HEK293T (cell line): Measurements from ENCODE around the gene LRRTM4.
"Not testable (repeated sequence)": the region's sequence is repeated elsewhere in the genome, so short reads cannot be mapped to it uniquely, and the experiment has no call there.

Experiments
- CTCF ChIA-PET: fragments of 350-600 bp; formaldehyde crosslinking; extraction: SDS; loops from one replicate; lab custom pipeline; 2021; ENCODE audit warnings: antibody characterized with exemption, inconsistent platforms; lab: Yijun Ruan, JAX
- POLR2A ChIA-PET: fragments of 350-600 bp; formaldehyde crosslinking; extraction: SDS; loops from one replicate; lab custom pipeline; 2020; ENCODE audit warnings: antibody characterized with exemption, inconsistent platforms; lab: Yijun Ruan, JAX
- DNase-seq: peaks from one replicate; pipeline ENCODE4 v3.0.0; 2012; ENCODE audit warnings: mixed read lengths; ENCODE audit errors: extremely low spot score
- ARNT ChIP-seq: fragments of 450-650 bp; IDR thresholded peaks from 2 replicates; pipeline ENCODE4 v1.6.1; 2017; ENCODE audit warnings: mild to moderate bottlenecking
- BHLHE40 ChIP-seq: fragments of 450-650 bp; IDR thresholded peaks from 2 replicates; pipeline ENCODE4 v1.6.1; 2016; ENCODE audit warnings: mild to moderate bottlenecking, moderate library complexity, borderline replicate concordance
- CTBP1 ChIP-seq: fragments of 450-650 bp; IDR thresholded peaks from 2 replicates; pipeline ENCODE4 v1.6.1; 2016; ENCODE audit warnings: borderline replicate concordance
- ELF4 ChIP-seq: fragments of 450-650 bp; IDR thresholded peaks from 2 replicates; pipeline ENCODE4 v1.6.1; 2017; ENCODE audit warnings: antibody characterized with exemption
- FOXA1 ChIP-seq: fragments of 450-650 bp; IDR thresholded peaks from 2 replicates; pipeline ENCODE4 v1.6.1; 2016; ENCODE audit warnings: mild to moderate bottlenecking
- FOXK2 ChIP-seq: fragments of 450-650 bp; IDR thresholded peaks from 2 replicates; pipeline ENCODE4 v1.6.1; 2016; ENCODE audit warnings: mild to moderate bottlenecking
- FOXM1 ChIP-seq: fragments of 450-650 bp; IDR thresholded peaks from 2 replicates; pipeline ENCODE4 v1.6.1; 2017; ENCODE audit warnings: mild to moderate bottlenecking, borderline replicate concordance
- HDGF ChIP-seq: fragments of 450-650 bp; IDR thresholded peaks from 2 replicates; pipeline ENCODE4 v1.6.1; 2017; ENCODE audit warnings: antibody characterized with exemption, borderline replicate concordance
- L3MBTL2 ChIP-seq: fragments of 450-650 bp; conservative IDR thresholded peaks from 2 replicates; pipeline ENCODE4 v1.6.1; 2016; ENCODE audit warnings: mild to moderate bottlenecking
- LEF1 ChIP-seq: fragments of 450-650 bp; IDR thresholded peaks from 2 replicates; pipeline ENCODE4 v1.6.1; 2017; ENCODE audit warnings: mild to moderate bottlenecking, borderline replicate concordance
- NFRKB ChIP-seq: fragments of 450-650 bp; IDR thresholded peaks from 2 replicates; pipeline ENCODE4 v1.6.1; 2016; ENCODE audit warnings: mild to moderate bottlenecking, moderate library complexity
- PKNOX1 ChIP-seq: fragments of 450-650 bp; IDR thresholded peaks from 2 replicates; pipeline ENCODE4 v1.6.1; 2016
- SP1 ChIP-seq: fragments of 450-650 bp; IDR thresholded peaks from 2 replicates; pipeline ENCODE4 v1.6.1; 2017
- SUZ12 ChIP-seq: fragments of 450-650 bp; IDR thresholded peaks from 2 replicates; pipeline ENCODE4 v1.6.1; 2016; ENCODE audit warnings: mild to moderate bottlenecking
- TARDBP ChIP-seq: fragments of 450-650 bp; IDR thresholded peaks from 2 replicates; pipeline ENCODE4 v1.6.1; 2016
- ZNF384 ChIP-seq: fragments of 450-650 bp; IDR thresholded peaks from 2 replicates; pipeline ENCODE4 v1.6.1; 2016

Gene LRRTM4

GRCh38 chr2:77105008-77105407 is 417.2 kb downstream of the LRRTM4 start:
- TF ChIP-seq NFRKB (no peak), BHLHE40 (no peak), ZNF384 (no peak), ARNT (no peak), HDGF (no peak), ELF4 (no peak), SP1 (no peak), PKNOX1 (no peak), CTBP1 (no peak), SUZ12 (no peak), LEF1 (no peak)
- no peak for DNase-seq
- CTCF ChIA-PET, result no interaction called here
- POLR2A ChIA-PET, result no interaction called here

DNA sequence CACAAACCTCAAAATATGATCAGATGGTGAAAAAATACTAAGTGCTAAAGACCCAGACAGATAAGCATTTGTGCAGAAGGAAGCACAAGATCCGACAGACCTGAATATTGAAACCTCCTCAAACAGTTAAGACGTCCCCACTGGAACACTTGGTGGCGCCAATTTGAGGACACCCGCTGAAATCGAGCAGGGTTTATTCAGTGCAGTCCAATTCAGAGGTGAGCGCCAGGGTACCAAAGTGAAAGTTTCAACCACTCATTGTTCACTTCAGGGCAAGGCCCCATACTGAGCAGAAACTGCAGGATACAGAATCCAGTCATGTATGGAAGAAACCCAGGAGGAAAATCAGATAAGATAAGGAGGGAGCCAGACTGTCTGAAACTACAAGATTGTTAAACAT is 417.6 kb downstream of the LRRTM4 start:
- ChIA-PET CTCF (no interaction called here), POLR2A (interaction anchor here (0.7 kb wide), 1 partner anchor 45 kb away, joined by 3 read pairs; no protein-coding TSS in a partner anchor)
- no peak for TF ChIP-seq LEF1
- TF ChIP-seq SUZ12, result no peak
- TF ChIP-seq L3MBTL2, result no peak
- TF ChIP-seq PKNOX1, result no peak
- no peak for TF ChIP-seq CTBP1
- no peak for TF ChIP-seq FOXM1
- no peak for TF ChIP-seq ZNF384
- no peak for TF ChIP-seq ARNT
- TF ChIP-seq SP1, result no peak
- no peak for TF ChIP-seq NFRKB
- TF ChIP-seq FOXA1, result no peak
- TF ChIP-seq TARDBP, result no peak
- DNase-seq, result peak; percentile 42

DNA sequence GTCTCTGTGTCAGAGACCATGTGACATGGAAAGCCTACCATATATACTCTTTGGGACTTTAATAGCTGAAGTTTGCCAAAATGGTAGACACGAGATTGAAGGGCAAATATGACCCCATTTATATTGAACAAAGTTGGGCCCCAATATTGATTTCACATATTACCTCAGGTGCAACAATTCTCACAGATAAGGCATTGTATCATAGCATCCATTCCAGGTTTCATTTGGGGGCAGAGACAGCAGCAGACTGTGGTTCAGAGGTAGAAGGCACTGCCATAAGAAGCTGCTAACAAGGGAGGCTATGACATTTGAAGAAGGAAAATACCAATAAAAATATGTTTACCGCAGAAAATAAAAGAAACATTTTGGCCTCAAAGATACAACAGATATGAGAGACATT is 419.2 kb downstream of the LRRTM4 start:
- POLR2A ChIA-PET, result no interaction called here
- DNase-seq, result no peak
- TF ChIP-seq CTBP1 (no peak), TARDBP (no peak), NFRKB (no peak), SUZ12 (no peak), BHLHE40 (no peak)
- CTCF ChIA-PET, result no interaction called here

DNA sequence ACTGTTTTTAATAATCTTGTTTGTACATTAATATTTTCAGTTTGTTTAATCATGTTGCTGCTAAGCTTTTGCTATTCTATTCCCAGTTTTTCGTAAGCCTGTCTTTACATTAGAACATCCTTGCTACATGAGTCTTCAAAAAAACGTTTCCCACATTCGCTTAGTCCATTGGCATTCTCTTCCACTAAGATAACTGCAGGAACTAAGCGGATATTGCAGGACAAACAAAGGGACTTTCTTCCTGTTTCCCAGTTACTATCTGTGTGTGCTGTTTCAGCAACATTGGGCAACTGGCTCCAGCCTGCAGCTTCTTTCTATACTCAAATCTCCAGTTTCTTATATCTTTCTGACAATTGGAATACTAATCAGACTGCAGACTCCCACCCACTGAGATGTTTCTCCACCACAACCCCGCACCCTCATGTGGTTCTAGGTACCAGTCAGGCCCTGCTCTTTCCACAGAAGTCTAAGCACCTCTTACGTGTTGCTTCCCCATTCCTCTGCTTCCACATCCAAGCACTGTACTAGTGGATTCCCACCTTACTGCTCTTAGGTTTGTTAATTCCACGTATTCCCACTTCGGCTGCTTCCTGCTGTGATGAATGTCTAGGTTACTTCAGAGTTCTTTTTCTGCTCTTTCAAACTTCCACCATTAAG is 420.3 kb downstream of the LRRTM4 start:
- no peak for DNase-seq
- ChIA-PET POLR2A (no interaction called here), CTCF (interaction anchor here (0.6 kb wide), 1 partner anchor 1486 kb away, joined by 3 read pairs; no protein-coding TSS in a partner anchor)
- TF ChIP-seq ARNT (no peak), HDGF (no peak), FOXM1 (no peak), CTBP1 (no peak), BHLHE40 (no peak), LEF1 (no peak), FOXK2 (no peak)

- no peak for DNase-seq
- TF ChIP-seq TARDBP, result no peak
- TF ChIP-seq FOXK2, result no peak
- TF ChIP-seq FOXM1, result no peak
- no peak for TF ChIP-seq LEF1
- no peak for TF ChIP-seq PKNOX1
- no peak for TF ChIP-seq CTBP1
- TF ChIP-seq HDGF, result no peak
- TF ChIP-seq NFRKB, result no peak
- no peak for TF ChIP-seq FOXA1
- no peak for TF ChIP-seq ARNT
- TF ChIP-seq ZNF384, result no peak
- POLR2A ChIA-PET, result no interaction called here
- CTCF ChIA-PET, result no interaction called here
These were observed 422.2 kb downstream of the LRRTM4 start for GRCh38 chr2:77099961-77100360.

DNA sequence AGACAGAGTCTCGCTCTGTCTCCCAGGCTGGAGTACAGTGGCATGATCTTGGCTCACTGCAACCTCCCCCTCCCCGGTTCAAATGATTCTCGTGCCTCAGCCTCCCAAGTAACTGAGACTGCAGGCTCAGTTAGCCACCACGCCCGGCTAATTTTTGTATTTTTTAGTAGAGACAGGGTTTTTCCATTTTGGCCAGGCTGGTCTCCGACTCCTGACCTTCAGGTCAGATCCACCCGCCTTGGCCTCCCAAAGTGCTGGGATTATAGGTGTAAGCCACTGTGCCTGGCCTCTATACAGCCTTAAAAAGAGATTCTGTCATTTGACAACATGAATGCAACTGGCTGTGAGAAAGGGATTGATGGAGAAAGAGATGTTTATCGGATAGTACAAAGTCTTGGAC is 426.7 kb downstream of the LRRTM4 start:
- POLR2A ChIA-PET, CTCF ChIA-PET, DNase-seq: not testable (repeated sequence)

- TF ChIP-seq ARNT, result no peak
- no peak for TF ChIP-seq CTBP1
- no peak for TF ChIP-seq HDGF
- no peak for TF ChIP-seq SP1
- TF ChIP-seq BHLHE40, result no peak
- TF ChIP-seq SUZ12, result no peak
- no peak for TF ChIP-seq NFRKB
- no peak for TF ChIP-seq FOXK2
- TF ChIP-seq LEF1, result no peak
- no peak for TF ChIP-seq ZNF384
- TF ChIP-seq ELF4, result no peak
- TF ChIP-seq FOXM1, result no peak
- no peak for TF ChIP-seq TARDBP
- no peak for TF ChIP-seq PKNOX1
- no peak for TF ChIP-seq FOXA1
- POLR2A ChIA-PET, result no interaction called here
- DNase-seq, result no peak
- CTCF ChIA-PET, result no interaction called here
These were observed 427.1 kb downstream of the LRRTM4 start for GRCh38 chr2:77095096-77095495.

DNA sequence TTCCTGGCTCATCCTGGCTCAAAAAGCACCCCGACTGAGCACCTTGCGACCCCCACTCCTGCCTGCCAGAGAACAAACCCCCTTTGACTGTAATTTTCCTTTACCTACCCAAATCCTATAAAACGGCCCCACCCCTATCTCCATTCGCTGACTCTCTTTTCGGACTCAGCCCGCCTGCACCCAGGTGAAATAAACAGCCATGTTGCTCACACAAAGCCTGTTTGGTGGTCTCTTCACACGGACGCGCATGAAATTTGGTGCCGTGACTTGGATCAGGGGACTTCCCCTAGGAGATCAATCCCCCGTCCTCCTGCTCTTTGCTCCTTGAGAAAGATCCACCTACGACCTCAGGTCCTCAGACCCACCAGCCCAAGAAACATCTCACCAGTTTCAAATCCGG is 433.8 kb downstream of the LRRTM4 start:
- DNase-seq, POLR2A ChIA-PET, CTCF ChIA-PET: not testable (repeated sequence)
